Hepatocyte (in vitro differentiated cells): ENCODE data around the gene ATXN10.

Experiments
- CTCF ChIP-seq: fragments of 200-600 bp; sonication (generic); IDR thresholded peaks from 2 replicates; pipeline ENCODE4 v1.5.1; 2016; ENCODE audit warnings: antibody characterized with exemption, mild to moderate bottlenecking; ENCODE audit not compliant: poor library complexity
- EZH2 ChIP-seq: fragments of 200-600 bp; sonication (generic); IDR thresholded peaks from 2 replicates; pipeline ENCODE4 v1.6.1; 2016; ENCODE audit warnings: antibody characterized with exemption, mild to moderate bottlenecking, borderline replicate concordance

GRCh38 chr22:45683680-45684079, 12.0 kb downstream of the ATXN10 start:
- no peak for TF ChIP-seq CTCF
- TF ChIP-seq EZH2 = no peak
